NB4 (cell line): ENCODE measurements around the gene DST.

ENCODE experiments used
- MAX ChIP-seq: IDR thresholded peaks from 2 replicates; pipeline ENCODE4 v1.6.1; 2011; ENCODE audit warnings: low read depth, low read length
- MYC ChIP-seq: IDR thresholded peaks from 2 replicates; pipeline ENCODE4 v1.6.1; 2011; ENCODE audit warnings: low read depth, low read length
- POLR2A ChIP-seq: IDR thresholded peaks from 2 replicates; pipeline ENCODE4 v1.6.1; 2011; ENCODE audit warnings: mild to moderate bottlenecking; ENCODE audit not compliant: insufficient read length; ENCODE audit errors: extremely low read depth
- TF ChIP-seq, protein P1 (sequence below): IDR thresholded peaks from one replicate; pipeline ENCODE4 v1.5.1; 2012; ENCODE audit warnings: low read depth, low read length

GRCh38 chr6:56668158-56668557 is 25.5 kb upstream of the DST start:
- TF ChIP-seq, protein P1, sequence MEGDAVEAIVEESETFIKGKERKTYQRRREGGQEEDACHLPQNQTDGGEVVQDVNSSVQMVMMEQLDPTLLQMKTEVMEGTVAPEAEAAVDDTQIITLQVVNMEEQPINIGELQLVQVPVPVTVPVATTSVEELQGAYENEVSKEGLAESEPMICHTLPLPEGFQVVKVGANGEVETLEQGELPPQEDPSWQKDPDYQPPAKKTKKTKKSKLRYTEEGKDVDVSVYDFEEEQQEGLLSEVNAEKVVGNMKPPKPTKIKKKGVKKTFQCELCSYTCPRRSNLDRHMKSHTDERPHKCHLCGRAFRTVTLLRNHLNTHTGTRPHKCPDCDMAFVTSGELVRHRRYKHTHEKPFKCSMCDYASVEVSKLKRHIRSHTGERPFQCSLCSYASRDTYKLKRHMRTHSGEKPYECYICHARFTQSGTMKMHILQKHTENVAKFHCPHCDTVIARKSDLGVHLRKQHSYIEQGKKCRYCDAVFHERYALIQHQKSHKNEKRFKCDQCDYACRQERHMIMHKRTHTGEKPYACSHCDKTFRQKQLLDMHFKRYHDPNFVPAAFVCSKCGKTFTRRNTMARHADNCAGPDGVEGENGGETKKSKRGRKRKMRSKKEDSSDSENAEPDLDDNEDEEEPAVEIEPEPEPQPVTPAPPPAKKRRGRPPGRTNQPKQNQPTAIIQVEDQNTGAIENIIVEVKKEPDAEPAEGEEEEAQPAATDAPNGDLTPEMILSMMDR, result no peak
- TF ChIP-seq POLR2A (no peak), MAX (no peak), MYC (no peak)
